Embryonic facial prominence (tissue), 1 donor: ENCODE results near the gene TCOF1.

Experiments
- DNase-seq: peaks from one replicate; pipeline ENCODE4 v3.0.0-alpha.2; 2016; ENCODE audit errors: extremely low spot score

Gene TCOF1

DNA sequence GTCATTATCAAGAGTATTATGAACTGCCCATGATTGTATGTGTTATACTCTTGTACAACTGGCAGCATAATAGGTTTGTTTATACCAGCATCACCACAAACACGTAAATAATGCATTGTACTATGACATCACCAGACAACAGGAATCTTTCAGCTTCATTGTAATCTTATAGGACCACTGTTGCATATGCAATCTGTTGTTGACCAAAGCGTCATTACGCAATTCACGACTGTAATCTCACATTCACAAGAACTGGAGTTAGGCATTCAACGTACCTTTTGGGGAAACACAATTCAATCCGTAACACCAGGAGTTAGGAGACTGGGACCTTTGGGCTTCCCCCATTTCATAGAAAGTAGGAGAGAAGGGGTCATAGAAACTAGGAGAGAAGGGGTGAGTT is 34.4 kb upstream of the TCOF1 start:
- no peak for DNase-seq

DNA sequence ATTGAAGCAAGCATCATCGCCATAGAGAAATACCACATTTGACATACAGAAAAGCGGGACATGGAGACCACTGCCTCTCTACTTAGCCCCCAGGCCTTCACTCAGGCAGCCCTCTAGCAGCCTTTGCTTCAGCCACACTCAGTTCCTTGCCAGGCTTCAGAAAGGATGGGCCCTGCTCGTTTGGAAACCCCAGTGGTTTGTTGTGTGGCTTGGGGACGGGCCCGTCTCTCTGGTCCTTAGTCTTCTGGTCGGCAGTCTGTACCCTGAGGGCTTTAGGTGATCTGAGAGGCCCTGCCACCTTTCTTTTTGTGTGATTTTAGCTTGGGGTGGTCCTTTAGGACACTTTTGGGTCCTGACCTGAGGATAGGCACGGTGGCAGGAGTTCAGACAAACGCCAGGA is 33.7 kb upstream of the TCOF1 start:
- DNase-seq: no peak

DNA sequence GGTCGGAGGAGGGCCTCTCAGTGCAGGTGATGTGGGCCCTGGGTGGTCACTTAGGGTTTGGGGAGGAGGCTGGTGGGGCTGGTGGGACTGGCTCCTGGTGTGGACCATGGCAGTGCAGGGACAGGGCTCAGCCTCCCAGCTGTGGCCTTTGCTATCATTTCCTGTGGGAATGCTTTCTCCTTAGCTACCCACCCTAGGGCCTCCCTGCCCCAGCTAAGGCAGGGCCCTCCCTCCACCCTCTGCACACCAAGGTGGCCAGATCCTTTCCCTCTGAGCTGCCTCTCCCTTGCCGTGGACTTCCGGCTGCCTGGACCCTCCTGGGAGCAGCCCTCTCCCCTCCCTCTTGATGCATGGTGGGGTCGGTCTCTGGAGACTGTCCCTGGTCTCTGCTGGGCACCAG is 32.1 kb upstream of the TCOF1 start:
- no peak for DNase-seq

DNA sequence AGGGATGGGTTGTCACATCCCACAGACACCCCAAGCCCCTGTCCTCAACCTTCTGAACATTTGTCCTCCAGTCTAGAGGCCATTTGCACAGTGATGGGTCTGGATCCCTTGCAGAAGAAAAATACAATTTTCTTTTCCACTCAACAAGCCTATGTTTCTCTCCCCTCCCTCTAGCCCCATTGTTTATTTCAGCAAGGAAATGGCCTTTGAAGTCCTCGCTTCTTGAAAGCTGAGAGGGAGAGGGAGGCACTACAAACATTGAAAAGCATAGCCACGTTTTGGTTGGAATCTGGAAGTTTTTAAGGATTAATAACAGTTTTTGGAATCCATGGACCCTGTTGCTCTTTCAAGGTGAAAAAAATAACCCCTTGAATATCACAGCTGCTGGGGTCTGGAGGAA is 30.8 kb upstream of the TCOF1 start:
- DNase-seq: no peak

DNA sequence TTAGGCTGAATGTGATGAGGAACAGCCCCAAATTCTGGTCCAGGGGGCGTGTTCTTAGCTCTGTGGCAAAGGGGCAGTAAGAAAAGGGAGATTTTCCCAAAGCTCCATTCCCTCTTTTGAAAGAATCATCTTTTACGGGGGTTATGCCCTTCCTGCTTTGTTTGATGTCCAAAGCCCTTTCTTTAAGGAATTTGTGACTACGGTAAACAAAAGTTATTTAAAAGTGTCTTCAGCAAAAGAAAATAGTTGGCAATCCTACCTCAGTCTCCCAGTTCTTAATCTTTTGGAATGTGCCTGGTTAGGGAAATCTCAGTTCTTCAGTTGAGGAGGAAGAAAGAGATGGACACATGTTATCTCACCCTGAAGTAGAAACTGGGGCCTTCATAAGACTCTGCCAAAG is 30.4 kb upstream of the TCOF1 start:
- DNase-seq: no peak

DNA sequence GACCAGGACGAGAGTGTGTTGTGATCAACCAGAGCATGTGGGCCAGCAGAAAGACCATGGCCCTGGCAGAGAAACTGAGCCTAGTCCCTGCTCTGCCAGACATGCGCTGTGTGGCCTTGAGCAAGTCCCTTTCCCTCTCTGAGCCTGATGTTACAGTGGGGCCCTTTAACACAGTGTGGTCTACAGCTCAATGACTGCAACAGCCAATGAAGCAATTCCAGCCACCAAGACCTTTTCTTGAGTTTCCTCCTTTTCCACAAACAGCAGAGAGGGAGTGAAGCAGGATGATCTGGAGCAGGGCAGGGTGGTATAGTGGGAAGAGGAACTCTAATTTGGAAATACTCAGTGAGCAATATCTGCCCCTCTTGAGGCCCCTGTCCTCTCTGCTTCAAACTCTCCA is 29.0 kb upstream of the TCOF1 start:
- no peak for DNase-seq

DNA sequence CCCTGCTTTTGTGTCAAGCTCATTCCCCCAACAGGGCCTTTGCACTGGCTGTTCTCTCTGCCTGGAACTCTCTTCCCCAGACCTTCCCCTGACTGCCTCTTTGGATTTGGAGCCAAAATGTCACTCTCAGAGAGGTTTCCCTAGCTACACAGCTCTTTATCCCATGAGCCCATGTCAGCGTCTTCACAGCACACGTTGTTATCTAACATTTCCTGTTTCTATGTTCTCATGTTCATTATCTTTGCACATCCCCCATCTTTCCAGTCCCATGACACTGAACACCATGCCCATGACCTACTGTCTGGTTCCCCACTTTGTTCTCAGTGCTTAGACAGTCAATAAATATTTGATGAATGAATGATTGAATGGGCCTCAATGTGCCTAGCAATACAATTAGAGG is 28.5 kb upstream of the TCOF1 start:
- no peak for DNase-seq

DNA sequence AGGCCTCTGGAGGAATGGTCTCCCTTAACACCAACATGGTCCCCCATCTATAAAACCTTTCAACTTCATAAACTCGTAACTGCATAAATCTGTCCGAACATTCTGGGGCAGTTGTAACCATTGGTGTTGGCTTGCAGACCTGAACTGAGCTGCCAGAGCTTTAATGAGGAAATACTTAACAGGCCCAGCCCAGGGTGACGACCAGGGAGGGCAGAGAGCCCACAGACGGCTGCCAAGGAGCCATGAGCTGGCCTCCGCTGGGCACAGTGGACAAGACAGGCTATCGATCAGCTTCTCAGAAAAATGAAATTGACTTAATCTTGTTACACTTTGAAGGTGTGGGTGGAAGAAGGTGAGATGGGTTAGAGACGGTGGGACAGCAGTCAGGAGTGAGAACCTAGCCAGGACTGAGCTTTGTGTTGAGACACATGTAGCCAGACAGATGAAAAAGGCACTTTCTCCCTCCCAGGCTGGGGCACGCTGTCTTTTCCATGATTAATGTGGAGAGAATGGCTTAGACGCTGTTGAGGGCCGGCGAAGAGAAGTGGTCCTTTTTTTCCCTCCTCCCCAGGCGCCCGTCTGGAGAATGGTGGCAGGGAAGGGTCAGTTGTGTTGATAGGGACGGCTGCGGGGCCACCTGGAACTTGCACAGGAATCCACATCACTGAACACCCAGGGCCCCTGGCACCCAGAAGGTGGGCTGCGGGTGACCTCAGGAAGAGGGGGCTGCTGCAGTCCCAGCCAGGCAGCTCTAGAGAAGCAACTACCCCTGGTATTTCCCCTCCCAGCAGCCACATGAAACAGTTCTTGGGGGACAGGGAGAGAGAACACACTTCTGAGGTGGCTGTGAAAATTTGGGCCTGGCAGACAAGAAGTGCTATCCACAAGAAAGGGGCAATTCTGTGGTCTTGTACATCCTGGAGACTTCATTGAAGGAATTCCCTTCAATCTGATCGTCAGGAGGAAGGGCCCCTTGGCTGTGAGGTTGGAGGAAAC is 27.3 kb upstream of the TCOF1 start:
- no peak for DNase-seq

DNA sequence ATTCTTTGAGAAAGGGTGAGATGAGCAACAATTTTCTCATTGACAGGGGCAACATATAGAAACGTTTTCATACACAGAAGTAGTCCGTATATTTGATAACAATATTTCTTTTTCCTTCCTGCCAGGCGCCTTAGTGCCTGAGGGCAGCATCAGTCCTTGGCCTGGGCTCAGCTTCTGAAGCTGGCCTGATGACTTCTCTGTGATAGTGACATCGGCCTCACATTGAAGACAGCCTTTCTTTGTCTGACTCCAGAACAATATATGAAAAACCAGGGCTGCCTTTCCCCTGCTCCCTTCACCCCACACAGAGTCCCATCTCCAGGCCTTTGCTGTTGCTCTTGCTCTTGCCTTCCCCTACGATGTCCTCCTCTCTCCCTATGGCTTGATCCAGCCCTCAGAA is 24.1 kb upstream of the TCOF1 start:
- DNase-seq: no peak

DNA sequence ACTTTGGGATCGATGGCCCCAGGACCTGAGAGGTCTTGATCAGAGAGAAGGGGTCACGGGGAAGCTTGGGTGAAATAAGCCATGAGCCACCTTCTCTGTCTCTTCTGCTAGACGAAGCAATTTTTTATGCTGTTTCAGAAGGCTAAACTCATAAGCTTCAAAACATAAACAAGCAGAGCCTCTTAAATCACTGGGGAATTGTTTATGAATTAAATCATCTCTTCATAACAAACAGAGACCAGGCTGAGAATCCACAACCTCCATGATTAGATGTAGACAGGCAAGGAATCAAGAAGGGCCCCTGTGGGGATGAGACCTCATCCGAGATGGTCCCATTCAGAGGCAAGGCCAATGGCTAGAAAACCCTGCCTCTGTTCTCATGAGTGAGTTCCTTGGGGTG is 21.7 kb upstream of the TCOF1 start:
- DNase-seq: no peak

DNA sequence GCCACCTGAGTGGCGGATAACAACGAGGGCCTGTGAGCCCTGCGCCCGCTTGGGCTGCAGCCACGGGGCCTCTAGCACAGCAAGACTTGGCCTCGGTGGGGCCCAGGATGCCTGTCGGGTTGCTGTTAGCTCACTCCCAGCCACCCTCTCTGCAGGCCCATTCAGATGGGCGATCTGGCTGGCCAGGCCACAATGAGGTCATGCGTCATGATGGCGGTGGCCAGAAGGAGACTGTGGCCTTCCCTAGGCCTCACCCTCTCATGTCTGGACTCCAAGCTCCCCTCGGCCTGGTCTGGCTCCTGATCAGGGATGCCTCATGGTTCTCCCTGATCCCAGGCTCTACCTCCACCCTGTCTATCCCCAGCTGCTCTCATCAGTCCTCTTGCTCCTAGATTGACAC is 19.0 kb upstream of the TCOF1 start:
- no peak for DNase-seq

DNA sequence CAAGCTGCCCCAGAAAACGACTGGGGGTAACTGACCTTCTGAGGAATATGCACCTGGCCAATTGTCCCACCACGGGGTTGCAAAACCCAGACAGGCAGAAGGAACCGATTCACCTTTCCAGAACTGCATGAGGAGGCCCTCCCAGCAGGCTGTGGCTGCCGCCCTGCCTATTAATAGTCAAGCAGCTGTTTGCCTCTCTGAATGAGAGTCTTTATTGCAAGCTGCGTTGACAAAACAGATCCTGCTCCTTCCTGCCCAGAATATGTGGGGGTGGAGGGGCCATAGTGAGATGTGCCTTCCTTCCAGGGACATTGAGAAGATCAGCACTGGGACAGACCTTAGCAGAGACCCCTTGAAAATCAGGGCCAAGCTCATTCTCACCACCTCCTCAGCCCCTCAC is 18.3 kb upstream of the TCOF1 start:
- DNase-seq: no peak

DNA sequence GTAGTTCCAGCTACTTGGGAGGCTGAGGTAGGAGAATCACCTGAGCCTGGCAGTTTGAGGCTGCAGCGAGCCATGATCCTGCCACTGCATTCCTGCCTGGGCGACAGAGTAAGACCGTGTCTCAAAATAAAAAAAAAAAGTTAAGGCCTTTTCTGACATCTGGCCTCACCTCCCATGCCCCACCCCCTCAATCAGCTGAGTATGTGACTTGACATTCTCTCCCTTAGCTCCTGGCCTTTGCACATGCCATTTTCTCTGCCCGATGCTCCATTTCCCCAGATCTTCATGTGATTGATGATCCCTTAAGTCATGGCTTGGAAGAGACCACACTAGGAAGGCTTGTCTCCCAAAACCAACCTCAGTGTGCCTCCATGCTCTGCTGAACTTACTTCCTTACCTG is 17.7 kb upstream of the TCOF1 start:
- DNase-seq: no peak

DNA sequence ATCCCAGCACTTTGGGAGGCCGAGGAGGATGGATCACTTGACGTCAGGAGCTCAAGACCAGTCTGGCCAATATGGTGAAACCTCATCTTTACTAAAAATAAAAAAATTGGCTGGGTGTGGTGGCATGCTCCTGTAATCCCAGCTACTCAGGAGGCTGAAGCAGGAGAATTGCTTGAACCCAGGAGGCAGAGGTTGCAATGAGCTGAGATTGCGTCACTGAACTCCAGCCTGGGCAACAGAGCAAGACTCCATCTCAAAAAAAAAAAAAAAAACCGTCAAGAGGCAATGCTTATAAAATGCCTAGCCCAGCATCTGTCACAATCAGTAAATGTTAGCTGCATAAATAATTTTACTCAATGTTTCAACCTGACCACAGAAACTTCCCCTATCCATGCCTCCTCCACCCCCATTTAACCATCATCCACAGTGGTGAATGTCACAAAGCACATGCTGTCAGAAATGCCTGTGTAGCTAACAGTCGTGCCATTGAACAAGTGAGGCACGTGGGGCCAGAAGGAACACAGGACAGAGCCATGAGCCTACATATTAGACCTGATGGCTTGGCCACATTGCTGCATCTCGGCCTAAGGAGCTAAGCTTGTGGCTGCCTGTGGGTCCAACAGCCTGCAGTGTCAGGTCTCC is 16.8 kb upstream of the TCOF1 start:
- DNase-seq: no peak

DNA sequence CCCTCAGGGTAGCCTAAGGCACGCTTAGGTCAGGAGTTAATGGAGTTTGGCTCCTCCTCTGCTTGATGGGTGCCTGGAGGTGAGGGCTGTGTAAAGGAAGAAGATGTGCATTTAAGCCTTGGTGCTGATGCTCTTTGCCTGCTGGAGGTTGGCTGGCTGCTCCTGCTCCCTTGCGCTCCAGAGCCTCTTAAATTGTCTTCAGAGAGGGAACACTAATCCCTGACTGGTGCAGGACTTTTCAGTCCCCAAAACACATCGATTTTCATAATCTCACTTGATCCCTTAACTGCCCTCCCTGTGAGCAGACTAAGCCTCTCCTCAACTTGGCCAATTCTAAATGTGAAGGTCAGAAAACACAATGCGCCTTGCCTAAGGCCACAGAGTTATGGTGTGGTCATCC is 16.2 kb upstream of the TCOF1 start:
- DNase-seq: no peak

DNA sequence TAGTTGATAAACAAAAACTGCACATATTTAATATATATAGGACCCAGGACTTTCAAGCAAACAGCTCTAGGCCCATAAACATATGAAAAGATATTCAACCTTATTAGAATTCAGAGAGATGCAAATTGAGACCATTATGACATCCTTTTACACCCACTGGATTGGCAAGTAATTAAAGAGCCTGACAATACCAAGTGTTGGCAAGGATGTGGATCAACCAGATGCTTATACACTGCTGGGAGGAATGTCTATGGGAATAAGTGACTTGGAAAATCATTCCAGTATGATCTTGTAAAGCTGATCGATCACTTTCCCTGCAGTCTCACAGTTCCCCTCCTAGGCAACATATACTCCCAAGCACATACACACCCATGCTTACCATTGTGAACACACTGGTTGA is 15.5 kb upstream of the TCOF1 start:
- no peak for DNase-seq

DNA sequence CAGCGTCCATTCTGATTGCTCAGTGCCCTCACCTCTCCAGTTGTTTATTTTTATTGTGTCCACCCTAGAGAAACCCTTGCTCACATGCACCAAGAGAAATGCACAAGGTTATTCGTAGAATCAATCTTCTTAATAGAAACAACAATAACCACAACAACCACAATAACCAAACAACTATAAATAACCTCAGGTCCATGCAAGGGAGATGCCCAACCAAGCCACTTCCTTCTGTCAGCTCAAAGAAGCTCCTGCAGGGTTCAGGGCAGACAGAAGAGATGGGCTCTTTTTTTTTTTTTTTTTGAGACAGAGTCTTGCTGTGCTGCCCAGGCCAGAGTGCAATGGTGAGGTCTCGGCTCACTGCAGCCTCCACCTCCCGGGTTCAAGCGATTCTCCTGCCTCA is 14.9 kb upstream of the TCOF1 start:
- no peak for DNase-seq

DNA sequence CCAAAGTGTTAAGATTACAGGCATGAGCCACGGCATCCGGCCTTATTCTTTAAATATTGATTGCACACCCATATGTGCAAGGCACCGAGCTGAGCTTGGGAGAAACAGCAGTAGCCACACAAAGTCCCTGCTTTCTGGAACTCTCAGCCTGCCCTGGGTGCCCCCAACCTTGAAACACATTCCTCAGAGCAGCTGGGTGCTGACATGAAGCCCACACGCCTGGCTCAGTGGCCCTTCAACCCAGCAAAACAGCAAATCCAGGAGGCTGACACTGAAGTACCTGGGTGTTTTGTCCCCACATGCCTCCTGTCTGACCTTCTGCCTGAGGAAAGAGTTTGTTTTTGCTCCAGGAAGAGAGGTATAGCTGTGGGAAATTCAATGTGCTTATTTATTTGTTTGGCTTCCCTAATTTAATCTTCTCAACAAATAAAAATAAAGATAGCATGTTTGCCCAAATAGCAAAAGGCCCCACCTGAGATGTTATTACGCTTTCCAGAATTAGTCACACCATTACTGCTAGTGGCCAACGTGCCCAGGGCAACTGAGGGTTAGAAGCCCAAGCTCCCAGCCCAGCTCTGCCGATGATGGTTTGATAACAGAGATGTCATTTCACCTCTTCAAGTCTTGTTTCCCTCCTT is 13.4 kb upstream of the TCOF1 start:
- no peak for DNase-seq

DNA sequence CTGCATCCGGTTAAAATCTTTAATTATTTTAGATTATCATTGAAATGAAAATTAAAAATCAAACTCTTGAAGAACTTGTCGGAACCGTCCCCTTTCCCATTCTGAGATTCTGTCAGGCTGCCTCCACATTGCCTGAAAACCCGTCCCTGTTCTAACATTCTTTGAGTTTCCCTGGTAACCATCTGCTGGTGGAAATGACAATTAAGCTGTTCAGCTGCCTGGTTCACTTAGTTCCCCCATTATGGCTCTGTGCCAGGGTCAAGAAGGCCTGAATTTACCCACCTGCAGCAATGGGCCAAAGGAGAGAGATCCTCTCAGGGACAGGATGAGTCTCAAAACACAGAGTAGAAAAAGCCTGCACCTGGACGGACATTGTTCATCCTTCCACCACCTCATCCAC is 11.8 kb upstream of the TCOF1 start:
- no peak for DNase-seq

DNA sequence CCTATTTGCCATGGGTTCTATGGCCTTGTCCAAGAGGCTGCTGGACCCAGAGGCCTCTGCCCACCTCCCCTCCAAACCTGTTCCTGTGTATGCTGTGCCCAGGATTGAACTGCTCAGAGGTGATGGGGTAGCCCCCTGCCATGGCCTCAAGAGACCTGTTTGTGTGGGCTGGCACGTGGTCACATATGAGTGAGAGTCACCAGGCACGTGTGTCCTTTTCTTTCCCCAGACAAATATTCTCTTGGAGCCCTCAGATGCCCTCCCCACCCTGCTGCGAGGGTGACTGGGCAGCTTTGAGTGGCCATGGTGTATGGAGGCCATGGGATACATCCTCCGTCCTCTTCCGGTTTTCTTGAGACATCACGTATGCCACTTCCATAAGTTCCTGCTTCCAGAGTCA is 10.9 kb upstream of the TCOF1 start:
- DNase-seq: no peak

DNA sequence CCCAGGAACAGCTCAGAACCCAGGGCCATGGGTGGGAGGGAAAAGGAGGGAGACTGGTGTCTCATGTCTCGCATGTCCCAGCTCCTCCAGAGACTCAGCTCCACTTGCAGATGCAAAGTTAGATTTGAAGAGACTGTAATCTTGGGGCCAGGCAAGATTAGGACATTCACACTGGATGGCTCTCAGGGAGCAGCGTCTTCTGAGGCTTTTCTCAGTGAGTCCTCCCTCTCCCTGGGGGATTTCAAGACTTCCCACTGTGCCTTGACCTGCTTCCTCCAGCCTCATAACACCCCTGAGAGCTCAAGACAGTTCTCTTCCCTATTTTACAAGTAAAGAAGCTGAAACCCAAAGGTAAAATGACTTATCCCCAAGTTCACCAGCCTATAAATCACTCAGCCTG is 10.5 kb upstream of the TCOF1 start:
- no peak for DNase-seq

DNA sequence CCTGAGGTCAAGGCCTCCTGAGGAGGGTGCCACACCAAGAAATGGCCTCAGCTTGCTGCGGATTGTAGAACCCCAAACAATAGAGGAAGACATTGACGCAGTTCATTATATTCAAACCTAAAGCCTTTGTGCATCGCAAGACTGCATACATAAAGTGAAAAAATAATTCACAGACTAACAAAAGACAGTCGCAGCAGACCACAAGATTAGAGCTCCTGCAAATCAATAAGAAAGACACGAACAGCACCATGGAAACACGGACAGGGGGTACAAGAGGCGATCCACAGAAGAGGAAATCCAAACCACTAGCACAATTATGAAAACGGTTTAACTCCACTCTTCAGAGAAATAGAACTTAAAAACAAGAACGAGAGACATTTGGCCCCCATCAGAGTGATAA is 10.0 kb upstream of the TCOF1 start:
- DNase-seq: no peak

DNA sequence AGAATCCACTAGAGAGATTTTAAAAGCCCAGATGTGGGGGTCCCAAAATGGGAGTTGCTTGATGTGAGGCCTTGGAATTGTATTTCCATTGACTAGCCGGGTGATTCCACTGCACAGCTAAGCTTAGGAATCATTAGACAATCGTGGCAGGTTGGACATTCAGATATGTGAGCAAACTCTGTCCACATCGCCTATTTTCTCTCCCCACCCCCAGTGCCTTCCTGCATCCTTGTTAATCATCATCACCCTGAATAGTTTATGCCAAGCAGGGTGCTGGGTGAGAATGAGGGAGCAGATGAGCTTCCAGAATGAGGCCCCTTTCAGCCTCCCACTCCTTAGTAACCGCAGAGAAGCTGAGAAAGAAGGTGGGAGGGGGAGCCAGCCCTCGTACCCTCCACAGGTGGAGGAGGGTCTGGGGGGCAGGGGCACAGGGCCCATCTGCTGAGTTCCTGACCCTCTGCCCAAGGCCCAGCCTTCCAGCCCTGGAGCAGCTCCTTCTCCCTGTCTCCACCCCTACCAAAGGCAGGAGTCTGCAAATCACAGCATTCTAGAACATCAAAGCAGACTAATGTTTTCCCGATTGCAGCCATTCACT is 7.7 kb upstream of the TCOF1 start:
- DNase-seq: no peak
